Measurements from ENCODE around the gene HES3. TPM values are rescaled to one million over a fixed set of nuclear protein-coding genes. Genes with fewer than 3 reads are reported as not detected.
A peak's percentile ranks its signal among the peaks of the same experiment; 100 is the strongest.

The HES3 gene
- total RNA-seq, 1 donor from 2014 or later, result not detected

DNA sequence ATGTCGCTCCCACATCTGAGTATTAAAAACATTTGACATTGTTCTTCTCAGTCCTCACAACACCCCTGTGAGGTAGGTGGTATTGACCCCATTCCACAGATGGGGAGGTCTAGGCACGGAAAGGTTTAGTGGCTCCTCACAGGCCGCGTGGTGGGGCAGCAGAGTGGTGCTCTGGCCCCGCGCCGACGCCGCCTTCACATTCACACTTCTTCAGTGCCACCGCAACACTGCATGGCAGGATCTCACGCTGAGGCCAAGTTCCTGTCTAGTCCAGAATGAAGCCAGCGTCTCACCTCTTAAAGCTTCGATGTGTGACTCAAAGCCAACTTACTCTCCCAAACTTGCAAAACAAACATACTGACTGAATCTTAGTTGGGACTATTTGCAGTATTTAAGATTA, 20.4 kb upstream of the HES3 start:
- Mint-ChIP-seq H3K27ac (no peak overlapping the region), H3K27me3 (no peaks in the 10 kb centered on the region), H3K4me3 (no peak overlapping the region), H3K36me3 (peaks cover 18% of the 10 kb centered on the region), H3K4me1 (ENCODE audit: unreplicated experiment) (peaks cover 9% of the 10 kb centered on the region), H3K9me3 (no peaks in the 10 kb centered on the region)
- DNase-seq (ENCODE audit: extremely low spot score, unreplicated experiment), result no peak
- TF ChIP-seq, protein P1, sequence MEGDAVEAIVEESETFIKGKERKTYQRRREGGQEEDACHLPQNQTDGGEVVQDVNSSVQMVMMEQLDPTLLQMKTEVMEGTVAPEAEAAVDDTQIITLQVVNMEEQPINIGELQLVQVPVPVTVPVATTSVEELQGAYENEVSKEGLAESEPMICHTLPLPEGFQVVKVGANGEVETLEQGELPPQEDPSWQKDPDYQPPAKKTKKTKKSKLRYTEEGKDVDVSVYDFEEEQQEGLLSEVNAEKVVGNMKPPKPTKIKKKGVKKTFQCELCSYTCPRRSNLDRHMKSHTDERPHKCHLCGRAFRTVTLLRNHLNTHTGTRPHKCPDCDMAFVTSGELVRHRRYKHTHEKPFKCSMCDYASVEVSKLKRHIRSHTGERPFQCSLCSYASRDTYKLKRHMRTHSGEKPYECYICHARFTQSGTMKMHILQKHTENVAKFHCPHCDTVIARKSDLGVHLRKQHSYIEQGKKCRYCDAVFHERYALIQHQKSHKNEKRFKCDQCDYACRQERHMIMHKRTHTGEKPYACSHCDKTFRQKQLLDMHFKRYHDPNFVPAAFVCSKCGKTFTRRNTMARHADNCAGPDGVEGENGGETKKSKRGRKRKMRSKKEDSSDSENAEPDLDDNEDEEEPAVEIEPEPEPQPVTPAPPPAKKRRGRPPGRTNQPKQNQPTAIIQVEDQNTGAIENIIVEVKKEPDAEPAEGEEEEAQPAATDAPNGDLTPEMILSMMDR (conservative IDR thresholded peaks at IDR 0.05), result no peak

DNA sequence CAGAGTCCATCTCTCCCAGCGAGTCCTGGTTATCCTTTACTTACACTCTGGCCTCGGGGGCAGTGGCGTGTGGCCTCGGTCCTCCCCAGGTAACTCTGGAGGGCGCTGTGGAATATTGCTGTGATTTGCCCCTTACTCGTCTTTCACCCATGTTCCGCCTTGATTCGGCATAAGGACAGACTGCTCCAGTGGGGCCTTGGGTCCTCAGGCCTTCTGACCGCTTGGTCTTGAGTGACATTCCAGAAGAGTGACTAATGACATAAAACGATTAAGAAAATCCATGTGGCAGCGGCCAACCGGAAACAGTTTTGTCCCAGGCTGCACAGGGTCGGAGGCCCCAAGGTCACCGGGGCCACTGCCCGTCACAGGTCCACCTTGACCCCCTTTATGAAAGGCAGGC, 19.3 kb upstream of the HES3 start:
- no peak for DNase-seq (ENCODE audit: extremely low spot score, unreplicated experiment)
- Mint-ChIP-seq H3K36me3 (peaks cover 18% of the 10 kb centered on the region), H3K4me1 (ENCODE audit: unreplicated experiment) (peaks cover 9% of the 10 kb centered on the region), H3K9me3 (no peaks in the 10 kb centered on the region), H3K4me3 (no peak overlapping the region), H3K27me3 (no peaks in the 10 kb centered on the region), H3K27ac (no peak overlapping the region)
- TF ChIP-seq, protein P1 (conservative IDR thresholded peaks at IDR 0.05), result no peak

DNA sequence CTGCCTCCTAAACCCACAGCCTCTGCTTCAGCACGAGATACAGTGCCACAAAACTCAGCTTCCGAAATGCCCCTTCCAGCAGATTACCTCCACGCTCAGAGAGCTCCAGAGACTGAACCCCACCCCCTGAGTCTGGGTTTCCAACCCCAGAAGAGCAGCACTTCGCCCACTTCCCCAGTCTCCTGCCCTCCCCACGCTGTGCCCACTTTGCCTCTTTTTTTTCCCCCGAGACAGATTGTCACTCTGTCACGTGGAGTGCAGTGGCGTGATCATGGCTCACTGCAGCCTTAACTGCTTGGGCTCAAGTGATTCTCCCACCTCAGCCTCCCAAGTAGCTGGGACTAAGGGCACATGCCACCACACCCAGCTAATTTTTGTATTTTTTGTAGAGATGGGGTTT, 18.3 kb upstream of the HES3 start:
- Mint-ChIP-seq H3K27ac (no peak overlapping the region), H3K4me3 (no peak overlapping the region), H3K4me1 (ENCODE audit: unreplicated experiment) (peaks cover 2% of the 10 kb centered on the region), H3K36me3 (peaks cover 18% of the 10 kb centered on the region), H3K9me3 (no peaks in the 10 kb centered on the region), H3K27me3 (no peaks in the 10 kb centered on the region)
- no peak for DNase-seq (ENCODE audit: extremely low spot score, unreplicated experiment)
- TF ChIP-seq, protein P1 (conservative IDR thresholded peaks at IDR 0.05), result no peak

DNA sequence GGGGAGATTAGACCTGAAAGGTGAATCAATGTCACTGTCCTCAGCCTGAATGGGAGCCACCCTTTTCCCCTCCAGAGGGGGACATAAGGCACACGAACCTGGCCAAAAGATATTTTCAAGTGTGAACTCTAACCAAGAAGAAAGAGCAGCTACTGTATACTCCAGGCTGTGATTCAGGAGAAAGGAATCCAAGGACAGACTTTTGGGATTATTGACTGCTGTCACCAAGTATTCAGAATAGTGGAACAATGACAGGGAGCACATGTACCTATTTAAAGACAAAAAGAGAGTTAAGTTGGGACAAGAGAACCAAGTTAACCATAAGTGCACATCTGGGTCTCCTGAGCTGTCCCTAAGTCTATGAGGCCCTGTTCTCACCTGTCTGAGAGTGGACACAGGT, 10.6 kb upstream of the HES3 start:
- H3K4me3 Mint-ChIP-seq, result peak overlapping the region; percentile 63
- H3K36me3 Mint-ChIP-seq, result peaks cover 4% of the 10 kb centered on the region
- H3K27ac Mint-ChIP-seq, result peak overlapping the region; percentile 22

DNA sequence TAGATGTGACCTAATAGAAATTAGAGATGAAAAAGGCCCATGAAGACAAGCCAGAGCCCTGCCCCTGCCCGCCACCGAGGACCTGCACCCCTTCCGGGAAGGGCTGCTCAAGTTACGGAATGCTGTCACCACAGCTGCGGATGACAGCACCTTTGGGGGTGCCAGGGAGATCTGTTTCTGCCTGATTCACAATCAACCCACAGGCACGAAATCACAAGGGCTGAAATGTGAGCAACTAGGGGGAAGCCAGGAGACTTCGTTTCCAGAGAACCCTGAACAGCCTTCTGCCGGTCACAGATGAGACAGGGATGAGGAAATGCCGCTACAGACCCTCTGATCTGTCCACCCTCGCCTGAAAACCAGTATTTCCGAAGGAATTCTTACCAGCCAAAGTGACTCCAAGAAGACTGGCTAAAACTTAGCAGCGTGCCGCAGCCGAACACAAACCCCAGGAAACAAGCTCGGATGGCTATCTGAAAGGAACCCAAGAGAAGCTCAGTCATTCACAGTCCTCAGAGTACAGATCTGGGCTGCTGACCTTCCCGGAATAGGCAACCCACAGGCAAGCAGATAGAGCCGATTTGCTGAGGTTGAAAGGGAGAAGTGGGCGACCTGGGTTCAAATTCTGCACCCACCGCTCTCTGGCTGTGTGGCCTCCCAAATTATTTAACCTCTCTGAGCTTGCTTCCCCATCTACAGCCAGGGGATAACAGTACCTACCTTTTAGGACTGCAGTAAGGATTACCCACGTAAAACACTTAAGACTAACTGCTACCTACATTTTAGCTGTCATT, 9.3 kb upstream of the HES3 start:
- TF ChIP-seq, protein P1 (conservative IDR thresholded peaks at IDR 0.05), result no peak
- Mint-ChIP-seq H3K36me3 (peaks cover 4% of the 10 kb centered on the region), H3K4me3 (peak overlapping the region; percentile 90), H3K9me3 (no peaks in the 10 kb centered on the region), H3K27ac (peak overlapping the region; percentile 79), H3K4me1 (ENCODE audit: unreplicated experiment) (peaks cover 11% of the 10 kb centered on the region), H3K27me3 (peaks cover 22% of the 10 kb centered on the region)
- DNase-seq (ENCODE audit: extremely low spot score, unreplicated experiment), result no peak

More for the DNA sequence above, 10.6 kb upstream of the HES3 start:
- H3K9me3 Mint-ChIP-seq, result no peaks in the 10 kb centered on the region
- H3K4me1 Mint-ChIP-seq (ENCODE audit: unreplicated experiment), result peaks cover 11% of the 10 kb centered on the region
- no peak for DNase-seq (ENCODE audit: extremely low spot score, unreplicated experiment)
- H3K27me3 Mint-ChIP-seq, result peaks cover 9% of the 10 kb centered on the region
- TF ChIP-seq, protein P1 (conservative IDR thresholded peaks at IDR 0.05), result no peak
